GM23338 (cell line): ENCODE measurements around the gene AFAP1L1. TPM values are rescaled to one million over a fixed set of nuclear protein-coding genes. Genes with fewer than 3 reads are reported as not detected.

ENCODE experiments used
- ATAC-seq: fragments of 200-7000 bp; cut with Tn5 transposase; 3 replicates; pipeline ENCODE4 v1.9.1; 2020
- DNase-seq: peaks from one replicate; pipeline ENCODE4 v3.0.0-alpha.2; 2015; ENCODE audit warnings: low spot score
- H2AFZ ChIP-seq: fragments of 200-600 bp; sonication (generic); 2 replicates; pipeline ENCODE4 v1.8.0; 2016; ENCODE audit warnings: antibody characterized with exemption, mild to moderate bottlenecking, moderate library complexity
- H3F3A ChIP-seq: fragments of 200-600 bp; sonication (generic); replicated peaks from 2 replicates; pipeline ENCODE4 v1.8.0; 2017; ENCODE audit warnings: antibody characterized with exemption, mixed run types, low read depth
- H3K27ac ChIP-seq: fragments of 200-600 bp; sonication (generic); 2 replicates; pipeline ENCODE4 v1.6.1; 2016; ENCODE audit warnings: low read depth
- H3K27me3 ChIP-seq: fragments of 200-600 bp; sonication (generic); 2 replicates; pipeline ENCODE4 v1.8.0; 2016; ENCODE audit warnings: mild to moderate bottlenecking, mixed run types, moderate library complexity; ENCODE audit not compliant: insufficient read depth
- H3K36me3 ChIP-seq: fragments of 200-600 bp; sonication (generic); 2 replicates; pipeline ENCODE4 v1.8.0; 2016; ENCODE audit warnings: mild to moderate bottlenecking; ENCODE audit not compliant: insufficient read depth
- H3K4me1 ChIP-seq: fragments of 200-600 bp; sonication (generic); 2 replicates; pipeline ENCODE4 v1.8.0; 2016; ENCODE audit warnings: mild to moderate bottlenecking, moderate library complexity; ENCODE audit not compliant: insufficient read depth
- H3K4me2 ChIP-seq: fragments of 200-600 bp; sonication (generic); 2 replicates; pipeline ENCODE4 v1.7.1; 2017; ENCODE audit warnings: mixed run types
- H3K4me3 ChIP-seq: fragments of 200-600 bp; sonication (generic); 2 replicates; pipeline ENCODE4 v1.6.1; 2016; ENCODE audit warnings: mixed run types
- H3K79me2 ChIP-seq: fragments of 200-600 bp; sonication (generic); replicated peaks from 2 replicates; pipeline ENCODE4 v1.8.0; 2017; ENCODE audit warnings: mild to moderate bottlenecking; ENCODE audit not compliant: insufficient read depth
- H3K9me2 ChIP-seq: fragments of 200-600 bp; sonication (generic); 2 replicates; pipeline ENCODE4 v1.8.0; 2017; ENCODE audit not compliant: insufficient read depth
- H4K20me1 ChIP-seq: fragments of 200-600 bp; sonication (generic); replicated peaks from 2 replicates; pipeline ENCODE4 v1.8.0; 2017; ENCODE audit warnings: mild to moderate bottlenecking; ENCODE audit not compliant: insufficient read depth
- H3K27ac Mint-ChIP-seq: 2 replicates; pipeline ENCODE4 v1.8.0; 2020; ENCODE audit warnings: inconsistent platforms, mild to moderate bottlenecking, moderate library complexity, mixed read lengths
- H3K27me3 Mint-ChIP-seq: 3 replicates; pipeline ENCODE4 v1.8.0; 2022; ENCODE audit warnings: low read depth, mild to moderate bottlenecking, moderate library complexity, mixed read lengths, inconsistent platforms; ENCODE audit not compliant: insufficient read depth, poor library complexity
- H3K36me3 Mint-ChIP-seq: 3 replicates; pipeline ENCODE4 v1.8.0; 2021; ENCODE audit warnings: low read depth, mild to moderate bottlenecking, inconsistent platforms, moderate library complexity, mixed read lengths
- H3K4me1 Mint-ChIP-seq: 3 replicates; pipeline ENCODE4 v1.8.0; 2020; ENCODE audit warnings: mild to moderate bottlenecking, inconsistent platforms, mixed read lengths
- H3K4me3 Mint-ChIP-seq: 3 replicates; pipeline ENCODE4 v1.8.0; 2021; ENCODE audit warnings: moderate library complexity, mild to moderate bottlenecking, inconsistent platforms, mixed read lengths
- H3K9me3 Mint-ChIP-seq: 3 replicates; pipeline ENCODE4 v1.8.0; 2020; ENCODE audit warnings: moderate library complexity, mild to moderate bottlenecking, inconsistent platforms, mixed read lengths
- CREB1 ChIP-seq: fragments of 250-450 bp; sonication (Bioruptor Pico); IDR thresholded peaks from 2 replicates; pipeline ENCODE4 v1.5.0; 2020; ENCODE audit warnings: low read depth, mild to moderate bottlenecking, moderate library complexity
- JUNB ChIP-seq: IDR thresholded peaks from one replicate; pipeline ENCODE4 v1.6.1; 2016; ENCODE audit warnings: antibody characterized with exemption; ENCODE audit not compliant: unreplicated experiment
- NANOG ChIP-seq: IDR thresholded peaks from 2 replicates; pipeline ENCODE4 v1.6.1; 2016; ENCODE audit warnings: antibody characterized with exemption, borderline replicate concordance
- POLR2AphosphoS5 ChIP-seq: IDR thresholded peaks from 2 replicates; pipeline ENCODE4 v1.6.1; 2016; ENCODE audit warnings: antibody characterized with exemption, low read depth
- STAT1 ChIP-seq: IDR thresholded peaks from one replicate; pipeline ENCODE4 v1.6.1; 2016; ENCODE audit warnings: antibody characterized with exemption; ENCODE audit not compliant: unreplicated experiment
- ZNF331 ChIP-seq: fragments of 250-450 bp; sonication (Bioruptor Pico); IDR thresholded peaks from 2 replicates; pipeline ENCODE4 v1.5.0; 2020; ENCODE audit warnings: low read depth, mild to moderate bottlenecking, moderate library complexity
- polyA plus RNA-seq: library from polyadenylated mRNA; unstranded; fragments of >200 nt; fragmentation: Nextera tagmentation; extraction: Ambion mirVana; gene quantifications from 2 replicates; pipeline ENCODE4 v1.2.1, GENCODE V29; 2016
- total RNA-seq: library from RNA; depleted of rRNA; stranded (reverse); fragments of >200 nt; shearing (Covaris generic); gene quantifications from 2 replicates; pipeline ENCODE4 v1.2.3, GENCODE V29; 2014
- TF ChIP-seq, protein P1 (sequence below), 2 experiments: fragments of 200-600 bp in 1 of 2; sonication (generic) in 1 of 2; conservative IDR thresholded peaks; 2 replicates each; pipeline versions ENCODE4 v1.5.1 to v1.6.1; 2016 to 2017; ENCODE audit warnings: antibody characterized with exemption in 2 of 2, low read depth in 2 of 2, mild to moderate bottlenecking in 2 of 2, moderate library complexity in 1 of 2
- TF ChIP-seq, protein P2 (sequence below): fragments of 250-450 bp; sonication (Bioruptor Pico); IDR thresholded peaks from 2 replicates; pipeline ENCODE4 v1.5.0; 2020; ENCODE audit warnings: mild to moderate bottlenecking, moderate library complexity
- TF ChIP-seq, protein P3 (sequence below): IDR thresholded peaks from 2 replicates; pipeline ENCODE4 v1.6.1; 2016; ENCODE audit warnings: antibody characterized with exemption
- TF ChIP-seq, protein P4 (sequence below): IDR thresholded peaks from one replicate; pipeline ENCODE4 v1.6.1; 2018; ENCODE audit warnings: antibody characterized with exemption; ENCODE audit not compliant: unreplicated experiment

Gene AFAP1L1
- total and polyA plus RNA-seq, 2 experiments from 2014 or later, result 3.2 to 5.7 TPM

DNA sequence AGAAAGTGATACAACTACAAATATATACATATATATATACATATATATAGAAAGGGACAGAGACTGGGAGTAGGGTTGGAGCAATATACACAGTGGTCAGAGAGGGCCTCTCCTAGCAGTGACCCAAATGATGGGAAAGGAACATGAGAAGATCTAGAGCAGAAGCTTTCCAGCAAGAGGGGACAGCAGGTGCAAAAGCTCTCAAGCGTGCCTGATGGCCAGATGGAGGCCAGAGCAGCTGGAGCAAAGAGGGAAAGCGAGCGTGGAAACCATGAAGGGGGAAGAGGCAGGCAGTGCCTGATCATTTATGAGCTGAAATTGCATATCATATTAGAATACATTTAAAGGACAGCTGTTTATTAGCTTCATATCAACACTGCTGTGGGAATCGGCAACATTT lies 66.1 kb downstream of the AFAP1L1 start:
- Mint-ChIP-seq H3K36me3 (no peaks in the 10 kb centered on the region), H3K9me3 (no peaks in the 10 kb centered on the region), H3K27ac (no peak overlapping the region), H3K27me3 (no peaks in the 10 kb centered on the region), H3K4me3 (no peak overlapping the region), H3K4me1 (no peaks in the 10 kb centered on the region)
- Histone ChIP-seq H3K36me3 (no peaks in the 10 kb centered on the region), H3K4me1 (no peaks in the 10 kb centered on the region), H2AFZ (no peak overlapping the region), H3K4me2 (no peak overlapping the region), H3K9me2 (no peaks in the 10 kb centered on the region), H3K4me3 (no peak overlapping the region), H3K79me2 (no peaks in the 10 kb centered on the region), H3K27me3 (no peaks in the 10 kb centered on the region), H3F3A (no peaks in the 10 kb centered on the region), H3K27ac (no peak overlapping the region), H4K20me1 (no peaks in the 10 kb centered on the region)
- no peak for TF ChIP-seq STAT1
- no peak for TF ChIP-seq NANOG
- TF ChIP-seq, protein P1, sequence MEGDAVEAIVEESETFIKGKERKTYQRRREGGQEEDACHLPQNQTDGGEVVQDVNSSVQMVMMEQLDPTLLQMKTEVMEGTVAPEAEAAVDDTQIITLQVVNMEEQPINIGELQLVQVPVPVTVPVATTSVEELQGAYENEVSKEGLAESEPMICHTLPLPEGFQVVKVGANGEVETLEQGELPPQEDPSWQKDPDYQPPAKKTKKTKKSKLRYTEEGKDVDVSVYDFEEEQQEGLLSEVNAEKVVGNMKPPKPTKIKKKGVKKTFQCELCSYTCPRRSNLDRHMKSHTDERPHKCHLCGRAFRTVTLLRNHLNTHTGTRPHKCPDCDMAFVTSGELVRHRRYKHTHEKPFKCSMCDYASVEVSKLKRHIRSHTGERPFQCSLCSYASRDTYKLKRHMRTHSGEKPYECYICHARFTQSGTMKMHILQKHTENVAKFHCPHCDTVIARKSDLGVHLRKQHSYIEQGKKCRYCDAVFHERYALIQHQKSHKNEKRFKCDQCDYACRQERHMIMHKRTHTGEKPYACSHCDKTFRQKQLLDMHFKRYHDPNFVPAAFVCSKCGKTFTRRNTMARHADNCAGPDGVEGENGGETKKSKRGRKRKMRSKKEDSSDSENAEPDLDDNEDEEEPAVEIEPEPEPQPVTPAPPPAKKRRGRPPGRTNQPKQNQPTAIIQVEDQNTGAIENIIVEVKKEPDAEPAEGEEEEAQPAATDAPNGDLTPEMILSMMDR (conservative IDR thresholded peaks at IDR 0.05; ENCODE audit: low read depth in 2 of 2), result no peak
- no peak for TF ChIP-seq POLR2AphosphoS5
- DNase-seq (no peak), ATAC-seq (no peak)

DNA sequence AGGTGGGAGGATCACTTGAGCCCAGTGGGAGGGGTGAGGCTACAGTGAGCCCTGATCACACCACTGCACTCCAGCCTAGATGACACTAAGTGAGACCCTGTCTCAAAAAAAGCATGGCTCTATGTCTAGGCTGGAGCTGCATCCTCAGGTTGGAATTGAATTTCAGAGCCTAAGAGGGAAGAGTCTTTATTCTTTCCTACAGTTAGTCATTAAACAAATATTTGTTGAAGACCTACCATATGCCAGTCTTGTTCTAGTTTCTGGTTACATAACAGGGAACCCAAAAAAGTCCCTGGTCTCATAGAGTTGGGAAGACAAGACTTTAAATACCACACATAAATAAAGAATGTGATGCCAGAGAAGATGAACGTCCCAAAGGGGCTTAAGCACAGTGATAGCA lies 66.7 kb downstream of the AFAP1L1 start:
- Histone ChIP-seq H3F3A (no peaks in the 10 kb centered on the region), H3K27ac (no peak overlapping the region), H3K4me2 (no peak overlapping the region), H3K36me3 (no peaks in the 10 kb centered on the region), H3K79me2 (no peaks in the 10 kb centered on the region), H3K27me3 (no peaks in the 10 kb centered on the region), H3K4me3 (no peak overlapping the region), H3K4me1 (no peaks in the 10 kb centered on the region), H3K9me2 (no peaks in the 10 kb centered on the region), H4K20me1 (no peaks in the 10 kb centered on the region), H2AFZ (no peak overlapping the region)
- ATAC-seq, result no peak
- H3K9me3 Mint-ChIP-seq, result no peaks in the 10 kb centered on the region
- H3K36me3 Mint-ChIP-seq, result no peaks in the 10 kb centered on the region
- H3K4me1 Mint-ChIP-seq, result no peaks in the 10 kb centered on the region
- DNase-seq, result no peak
- no peak overlapping the region for H3K27ac Mint-ChIP-seq
- no peaks in the 10 kb centered on the region for H3K27me3 Mint-ChIP-seq
- no peak overlapping the region for H3K4me3 Mint-ChIP-seq
- no peak for TF ChIP-seq JUNB
- TF ChIP-seq, protein P2, sequence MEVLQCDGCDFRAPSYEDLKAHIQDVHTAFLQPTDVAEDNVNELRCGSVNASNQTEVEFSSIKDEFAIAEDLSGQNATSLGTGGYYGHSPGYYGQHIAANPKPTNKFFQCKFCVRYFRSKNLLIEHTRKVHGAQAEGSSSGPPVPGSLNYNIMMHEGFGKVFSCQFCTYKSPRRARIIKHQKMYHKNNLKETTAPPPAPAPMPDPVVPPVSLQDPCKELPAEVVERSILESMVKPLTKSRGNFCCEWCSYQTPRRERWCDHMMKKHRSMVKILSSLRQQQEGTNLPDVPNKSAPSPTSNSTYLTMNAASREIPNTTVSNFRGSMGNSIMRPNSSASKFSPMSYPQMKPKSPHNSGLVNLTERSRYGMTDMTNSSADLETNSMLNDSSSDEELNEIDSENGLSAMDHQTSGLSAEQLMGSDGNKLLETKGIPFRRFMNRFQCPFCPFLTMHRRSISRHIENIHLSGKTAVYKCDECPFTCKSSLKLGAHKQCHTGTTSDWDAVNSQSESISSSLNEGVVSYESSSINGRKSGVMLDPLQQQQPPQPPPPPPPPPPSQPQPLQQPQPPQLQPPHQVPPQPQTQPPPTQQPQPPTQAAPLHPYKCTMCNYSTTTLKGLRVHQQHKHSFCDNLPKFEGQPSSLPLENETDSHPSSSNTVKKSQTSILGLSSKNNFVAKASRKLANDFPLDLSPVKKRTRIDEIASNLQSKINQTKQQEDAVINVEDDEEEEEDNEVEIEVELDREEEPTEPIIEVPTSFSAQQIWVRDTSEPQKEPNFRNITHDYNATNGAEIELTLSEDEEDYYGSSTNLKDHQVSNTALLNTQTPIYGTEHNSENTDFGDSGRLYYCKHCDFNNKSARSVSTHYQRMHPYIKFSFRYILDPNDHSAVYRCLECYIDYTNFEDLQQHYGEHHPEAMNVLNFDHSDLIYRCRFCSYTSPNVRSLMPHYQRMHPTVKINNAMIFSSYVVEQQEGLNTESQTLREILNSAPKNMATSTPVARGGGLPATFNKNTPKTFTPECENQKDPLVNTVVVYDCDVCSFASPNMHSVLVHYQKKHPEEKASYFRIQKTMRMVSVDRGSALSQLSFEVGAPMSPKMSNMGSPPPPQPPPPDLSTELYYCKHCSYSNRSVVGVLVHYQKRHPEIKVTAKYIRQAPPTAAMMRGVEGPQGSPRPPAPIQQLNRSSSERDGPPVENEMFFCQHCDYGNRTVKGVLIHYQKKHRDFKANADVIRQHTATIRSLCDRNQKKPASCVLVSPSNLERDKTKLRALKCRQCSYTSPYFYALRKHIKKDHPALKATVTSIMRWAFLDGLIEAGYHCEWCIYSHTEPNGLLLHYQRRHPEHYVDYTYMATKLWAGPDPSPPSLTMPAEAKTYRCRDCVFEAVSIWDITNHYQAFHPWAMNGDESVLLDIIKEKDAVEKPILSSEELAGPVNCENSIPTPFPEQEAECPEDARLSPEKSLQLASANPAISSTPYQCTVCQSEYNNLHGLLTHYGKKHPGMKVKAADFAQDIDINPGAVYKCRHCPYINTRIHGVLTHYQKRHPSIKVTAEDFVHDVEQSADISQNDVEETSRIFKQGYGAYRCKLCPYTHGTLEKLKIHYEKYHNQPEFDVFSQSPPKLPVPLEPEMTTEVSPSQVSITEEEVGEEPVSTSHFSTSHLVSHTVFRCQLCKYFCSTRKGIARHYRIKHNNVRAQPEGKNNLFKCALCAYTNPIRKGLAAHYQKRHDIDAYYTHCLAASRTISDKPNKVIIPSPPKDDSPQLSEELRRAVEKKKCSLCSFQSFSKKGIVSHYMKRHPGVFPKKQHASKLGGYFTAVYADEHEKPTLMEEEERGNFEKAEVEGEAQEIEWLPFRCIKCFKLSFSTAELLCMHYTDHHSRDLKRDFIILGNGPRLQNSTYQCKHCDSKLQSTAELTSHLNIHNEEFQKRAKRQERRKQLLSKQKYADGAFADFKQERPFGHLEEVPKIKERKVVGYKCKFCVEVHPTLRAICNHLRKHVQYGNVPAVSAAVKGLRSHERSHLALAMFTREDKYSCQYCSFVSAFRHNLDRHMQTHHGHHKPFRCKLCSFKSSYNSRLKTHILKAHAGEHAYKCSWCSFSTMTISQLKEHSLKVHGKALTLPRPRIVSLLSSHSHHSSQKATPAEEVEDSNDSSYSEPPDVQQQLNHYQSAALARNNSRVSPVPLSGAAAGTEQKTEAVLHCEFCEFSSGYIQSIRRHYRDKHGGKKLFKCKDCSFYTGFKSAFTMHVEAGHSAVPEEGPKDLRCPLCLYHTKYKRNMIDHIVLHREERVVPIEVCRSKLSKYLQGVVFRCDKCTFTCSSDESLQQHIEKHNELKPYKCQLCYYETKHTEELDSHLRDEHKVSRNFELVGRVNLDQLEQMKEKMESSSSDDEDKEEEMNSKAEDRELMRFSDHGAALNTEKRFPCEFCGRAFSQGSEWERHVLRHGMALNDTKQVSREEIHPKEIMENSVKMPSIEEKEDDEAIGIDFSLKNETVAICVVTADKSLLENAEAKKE (CRISPR knock-in tag), result no peak
- TF ChIP-seq ZNF331 (CRISPR knock-in tag), result no peak
- no peak for TF ChIP-seq POLR2AphosphoS5
- TF ChIP-seq, protein P3, sequence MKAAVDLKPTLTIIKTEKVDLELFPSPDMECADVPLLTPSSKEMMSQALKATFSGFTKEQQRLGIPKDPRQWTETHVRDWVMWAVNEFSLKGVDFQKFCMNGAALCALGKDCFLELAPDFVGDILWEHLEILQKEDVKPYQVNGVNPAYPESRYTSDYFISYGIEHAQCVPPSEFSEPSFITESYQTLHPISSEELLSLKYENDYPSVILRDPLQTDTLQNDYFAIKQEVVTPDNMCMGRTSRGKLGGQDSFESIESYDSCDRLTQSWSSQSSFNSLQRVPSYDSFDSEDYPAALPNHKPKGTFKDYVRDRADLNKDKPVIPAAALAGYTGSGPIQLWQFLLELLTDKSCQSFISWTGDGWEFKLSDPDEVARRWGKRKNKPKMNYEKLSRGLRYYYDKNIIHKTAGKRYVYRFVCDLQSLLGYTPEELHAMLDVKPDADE, result no peak
- TF ChIP-seq, protein P4, sequence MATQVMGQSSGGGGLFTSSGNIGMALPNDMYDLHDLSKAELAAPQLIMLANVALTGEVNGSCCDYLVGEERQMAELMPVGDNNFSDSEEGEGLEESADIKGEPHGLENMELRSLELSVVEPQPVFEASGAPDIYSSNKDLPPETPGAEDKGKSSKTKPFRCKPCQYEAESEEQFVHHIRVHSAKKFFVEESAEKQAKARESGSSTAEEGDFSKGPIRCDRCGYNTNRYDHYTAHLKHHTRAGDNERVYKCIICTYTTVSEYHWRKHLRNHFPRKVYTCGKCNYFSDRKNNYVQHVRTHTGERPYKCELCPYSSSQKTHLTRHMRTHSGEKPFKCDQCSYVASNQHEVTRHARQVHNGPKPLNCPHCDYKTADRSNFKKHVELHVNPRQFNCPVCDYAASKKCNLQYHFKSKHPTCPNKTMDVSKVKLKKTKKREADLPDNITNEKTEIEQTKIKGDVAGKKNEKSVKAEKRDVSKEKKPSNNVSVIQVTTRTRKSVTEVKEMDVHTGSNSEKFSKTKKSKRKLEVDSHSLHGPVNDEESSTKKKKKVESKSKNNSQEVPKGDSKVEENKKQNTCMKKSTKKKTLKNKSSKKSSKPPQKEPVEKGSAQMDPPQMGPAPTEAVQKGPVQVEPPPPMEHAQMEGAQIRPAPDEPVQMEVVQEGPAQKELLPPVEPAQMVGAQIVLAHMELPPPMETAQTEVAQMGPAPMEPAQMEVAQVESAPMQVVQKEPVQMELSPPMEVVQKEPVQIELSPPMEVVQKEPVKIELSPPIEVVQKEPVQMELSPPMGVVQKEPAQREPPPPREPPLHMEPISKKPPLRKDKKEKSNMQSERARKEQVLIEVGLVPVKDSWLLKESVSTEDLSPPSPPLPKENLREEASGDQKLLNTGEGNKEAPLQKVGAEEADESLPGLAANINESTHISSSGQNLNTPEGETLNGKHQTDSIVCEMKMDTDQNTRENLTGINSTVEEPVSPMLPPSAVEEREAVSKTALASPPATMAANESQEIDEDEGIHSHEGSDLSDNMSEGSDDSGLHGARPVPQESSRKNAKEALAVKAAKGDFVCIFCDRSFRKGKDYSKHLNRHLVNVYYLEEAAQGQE, result no peak
- TF ChIP-seq NANOG, result no peak
- no peak for TF ChIP-seq CREB1
- TF ChIP-seq STAT1, result no peak
